IMR-90 (cell line): Measurements from ENCODE around the gene ITGA3. TPM values are rescaled to one million over a fixed set of nuclear protein-coding genes. Genes with fewer than 3 reads are reported as not detected.
A peak's percentile ranks its signal among the peaks of the same experiment; 100 is the strongest.

Experiments used
- ATAC-seq: fragments of 200-7000 bp; cut with Tn5 transposase; 2 replicates; pipeline ENCODE4 v1.9.1; 2020; ENCODE audit warnings: low read depth, mild to moderate bottlenecking, moderate library complexity
- BruUV-seq: library from RNA; stranded (reverse); fragments of 400-500 nt; replicated peaks from 2 replicates; lab custom pipeline; 2021; lab: Mats Ljungman, UMichigan
- CTCF ChIA-PET: fragments of 300-600 bp; formaldehyde crosslinking; extraction: SDS; loops from one replicate; lab custom pipeline; 2021; ENCODE audit warnings: antibody characterized with exemption; lab: Yijun Ruan, JAX
- POLR2A ChIA-PET: fragments of 300-600 bp; sonication (Branson Sonifier 250); formaldehyde crosslinking; loops from one replicate; lab custom pipeline; 2022; ENCODE audit warnings: antibody characterized with exemption; ENCODE audit not compliant: unreplicated experiment; lab: Charles Lee
- DNase-seq: peaks from one replicate; pipeline ENCODE4 v3.0.0; 2013
- H2AFZ ChIP-seq: replicated peaks from 2 replicates; pipeline ENCODE3; 2013; ENCODE audit warnings: low read length, mild to moderate bottlenecking; ENCODE audit not compliant: poor library complexity
- H2AK5ac ChIP-seq: 2 replicates; pipeline ENCODE4 v1.6.1; 2013; ENCODE audit warnings: low read depth, low read length, inconsistent platforms
- H2AK9ac ChIP-seq: replicated peaks from 2 replicates; pipeline ENCODE3; 2013; ENCODE audit warnings: mild to moderate bottlenecking, low read depth, low read length, moderate library complexity; ENCODE audit not compliant: poor library complexity
- H2BK120ac ChIP-seq: 2 replicates; pipeline ENCODE4 v1.6.1; 2013; ENCODE audit warnings: low read depth, low read length, inconsistent platforms
- H2BK15ac ChIP-seq: 3 replicates; pipeline ENCODE4 v1.6.1; 2013; ENCODE audit warnings: low read depth, low read length, inconsistent platforms
- H2BK20ac ChIP-seq: 2 replicates; pipeline ENCODE4 v1.6.1; 2013; ENCODE audit warnings: low read depth, mild to moderate bottlenecking, inconsistent platforms, low read length, moderate library complexity
- H2BK5ac ChIP-seq: 2 replicates; pipeline ENCODE4 v1.6.1; 2013; ENCODE audit warnings: mild to moderate bottlenecking, low read depth, low read length, inconsistent platforms; ENCODE audit not compliant: poor library complexity, severe bottlenecking
- H3K14ac ChIP-seq: replicated peaks from 2 replicates; pipeline ENCODE4 v1.6.1; 2013; ENCODE audit warnings: low read depth, low read length, inconsistent platforms
- H3K18ac ChIP-seq: 2 replicates; pipeline ENCODE4 v1.6.1; 2013; ENCODE audit warnings: low read depth, low read length, control low read depth
- H3K23ac ChIP-seq: 2 replicates; pipeline ENCODE4 v1.6.1; 2013; ENCODE audit warnings: low read depth, low read length, inconsistent platforms
- H3K27ac ChIP-seq: 2 replicates; pipeline ENCODE4 v1.5.1; 2013; ENCODE audit warnings: mild to moderate bottlenecking, control low read depth, low read length; ENCODE audit not compliant: insufficient read depth
- H3K27me3 ChIP-seq: 2 replicates; pipeline ENCODE4 v1.6.1; 2013; ENCODE audit warnings: low read length; ENCODE audit not compliant: control insufficient read depth, insufficient read depth
- H3K36me3 ChIP-seq: 2 replicates; pipeline ENCODE4 v1.6.1; 2013; ENCODE audit warnings: low read length, mixed read lengths; ENCODE audit not compliant: control insufficient read depth, insufficient read depth
- H3K4ac ChIP-seq: 2 replicates; pipeline ENCODE4 v1.6.1; 2013; ENCODE audit warnings: low read depth, low read length, inconsistent platforms
- H3K4me1 ChIP-seq: 2 replicates; pipeline ENCODE4 v1.6.1; 2013; ENCODE audit warnings: low read length, mixed read lengths; ENCODE audit not compliant: control insufficient read depth, insufficient read depth
- H3K4me2 ChIP-seq: 2 replicates; pipeline ENCODE4 v1.6.1; 2013; ENCODE audit warnings: low read depth, mild to moderate bottlenecking, control low read depth, low read length, moderate library complexity
- H3K4me3 ChIP-seq: 2 replicates; pipeline ENCODE4 v1.5.1; 2013; ENCODE audit warnings: low read depth, mild to moderate bottlenecking, control low read depth, low read length, moderate library complexity; ENCODE audit not compliant: insufficient read depth
- H3K56ac ChIP-seq: 2 replicates; pipeline ENCODE4 v1.6.1; 2013; ENCODE audit warnings: low read length, inconsistent platforms; ENCODE audit not compliant: insufficient read depth; ENCODE audit errors: extremely low read depth
- H3K79me1 ChIP-seq, 2 experiments: 2 replicates each; pipeline ENCODE4 v1.6.1; 2013; ENCODE audit warnings: low read length in 2 of 2, inconsistent platforms in 1 of 2, low read depth in 1 of 2
- H3K9ac ChIP-seq: 2 replicates; pipeline ENCODE4 v1.6.1; 2013; ENCODE audit warnings: low read depth, low read length, control low read depth
- H3K9me1 ChIP-seq: 2 replicates; pipeline ENCODE4 v1.6.1; 2013; ENCODE audit warnings: low read length, inconsistent platforms; ENCODE audit not compliant: insufficient read depth
- H3K9me3 ChIP-seq: 2 replicates; pipeline ENCODE4 v1.6.1; 2013; ENCODE audit warnings: low read length; ENCODE audit not compliant: control insufficient read depth, insufficient read depth
- H4K20me1 ChIP-seq: 2 replicates; pipeline ENCODE4 v1.6.1; 2013; ENCODE audit warnings: low read length, inconsistent platforms; ENCODE audit not compliant: insufficient read depth
- H4K5ac ChIP-seq: 2 replicates; pipeline ENCODE4 v1.6.1; 2013; ENCODE audit warnings: mild to moderate bottlenecking, low read depth, low read length, control low read depth
- H4K8ac ChIP-seq, 2 experiments: 2 replicates each; pipeline ENCODE4 v1.6.1; 2013; ENCODE audit warnings: low read depth in 2 of 2, low read length in 2 of 2, control low read depth in 1 of 2, inconsistent platforms in 1 of 2
- H4K91ac ChIP-seq: 2 replicates; pipeline ENCODE4 v1.6.1; 2013; ENCODE audit warnings: low read depth, low read length, inconsistent platforms; ENCODE audit not compliant: insufficient read depth
- CEBPB ChIP-seq: IDR thresholded peaks from 2 replicates; pipeline ENCODE4 v1.6.1; 2012; ENCODE audit warnings: low read depth, low read length, improper control_type of control experiment
- CHD1 ChIP-seq: IDR thresholded peaks from 2 replicates; pipeline ENCODE4 v1.6.1; 2012; ENCODE audit warnings: low read depth, low read length, improper control_type of control experiment
- FOS ChIP-seq: fragments of 150-350 bp; IDR thresholded peaks from 2 replicates; pipeline ENCODE4 v1.6.1; 2016; ENCODE audit warnings: low read depth, low read length
- MAFK ChIP-seq: IDR thresholded peaks from 2 replicates; pipeline ENCODE4 v1.6.1; 2012; ENCODE audit warnings: low read depth, low read length, improper control_type of control experiment
- MAZ ChIP-seq: IDR thresholded peaks from 2 replicates; pipeline ENCODE4 v1.6.1; 2012; ENCODE audit warnings: low read depth, mild to moderate bottlenecking, low read length, improper control_type of control experiment, moderate library complexity, borderline replicate concordance
- MXI1 ChIP-seq: IDR thresholded peaks from 2 replicates; pipeline ENCODE4 v1.6.1; 2012; ENCODE audit warnings: low read depth, mild to moderate bottlenecking, low read length, moderate library complexity, borderline replicate concordance
- NFE2L2 ChIP-seq: fragments of 150-350 bp; IDR thresholded peaks from 2 replicates; pipeline ENCODE4 v1.6.1; 2016; ENCODE audit warnings: low read depth, mild to moderate bottlenecking, low read length
- POLR2A ChIP-seq: IDR thresholded peaks from 2 replicates; pipeline ENCODE4 v1.6.1; 2012; ENCODE audit warnings: mild to moderate bottlenecking, low read depth, low read length
- RAD21 ChIP-seq: IDR thresholded peaks from 2 replicates; pipeline ENCODE4 v1.6.1; 2012; ENCODE audit warnings: low read length, improper control_type of control experiment
- RCOR1 ChIP-seq: IDR thresholded peaks from 2 replicates; pipeline ENCODE4 v1.6.1; 2012; ENCODE audit warnings: mild to moderate bottlenecking, low read length, improper control_type of control experiment; ENCODE audit not compliant: insufficient replicate concordance
- RFX5 ChIP-seq: IDR thresholded peaks from 2 replicates; pipeline ENCODE4 v1.8.0; 2012; ENCODE audit warnings: low read depth, mild to moderate bottlenecking, low read length, moderate library complexity
- SMC3 ChIP-seq: fragments of 150-350 bp; IDR thresholded peaks from 2 replicates; pipeline ENCODE4 v1.6.1; 2016; ENCODE audit warnings: low read depth, mild to moderate bottlenecking, antibody characterized with exemption, low read length, moderate library complexity
- WGBS, 2 experiments: methylation state at CpG; one replicate each; pipeline versions ENCODE4 v1.1.5 to v1.1.7; 2013; ENCODE audit warnings: missing lambda C conversion rate in 2 of 2; ENCODE audit not compliant: insufficient read length in 1 of 2; ENCODE audit errors: extremely low coverage in 2 of 2; 5-methylcytosine and 5-hydroxymethylcytosine counted together
- dilution Hi-C: fragments of 300-500 bp; cut with HindIII; formaldehyde crosslinking; loops from one replicate; pipeline ENCODE4 v1.14.3; 2018; ENCODE audit warnings: low sequenced_read_pairs; ENCODE audit not compliant: unreplicated experiment
- in situ Hi-C: fragments of 300-500 bp; cut with MboI; formaldehyde crosslinking; loops from 3 replicates; pipeline ENCODE4 v1.14.3; 2019; ENCODE audit warnings: low sequenced_read_pairs, inconsistent platforms, mixed read lengths
- intact Hi-C: fragments of 100-400 bp; cut with micrococcal nuclease; formaldehyde crosslinking; loops from 2 replicates; pipeline ENCODE4 v1.10.0; 2022
- polyA plus RNA-seq, 3 experiments: library from polyadenylated mRNA; depleted of rRNA; stranded (reverse); fragments of >200 nt; gene quantifications; 2 replicates each; pipeline ENCODE4 v1.2.3, GENCODE V29; 2012; ENCODE audit warnings: low replicate concordance in 1 of 3
- total RNA-seq: library from RNA; depleted of rRNA; stranded (reverse); fragments of >200 nt; gene quantifications from 2 replicates; pipeline ENCODE4 v1.2.3, GENCODE V29; 2012
- TF ChIP-seq, protein P1 (sequence below): conservative IDR thresholded peaks from 2 replicates; pipeline ENCODE4 v1.5.1; 2012; ENCODE audit warnings: mild to moderate bottlenecking, low read depth, low read length, improper control_type of control experiment
- TF ChIP-seq, protein P2 (sequence below): fragments of 150-350 bp; IDR thresholded peaks from 2 replicates; pipeline ENCODE4 v1.6.1; 2017; ENCODE audit warnings: mild to moderate bottlenecking, antibody characterized with exemption, low read length, low read depth
- TF ChIP-seq, protein P3 (sequence below): fragments of 150-350 bp; IDR thresholded peaks from 2 replicates; pipeline ENCODE4 v1.6.1; 2016; ENCODE audit warnings: low read depth, mild to moderate bottlenecking, low read length, moderate library complexity, borderline replicate concordance

Gene ITGA3
- total and polyA plus RNA-seq, 2 of the 4 experiments (the other 2 are of a cell fraction), result 78.0 to 202 TPM

DNA sequence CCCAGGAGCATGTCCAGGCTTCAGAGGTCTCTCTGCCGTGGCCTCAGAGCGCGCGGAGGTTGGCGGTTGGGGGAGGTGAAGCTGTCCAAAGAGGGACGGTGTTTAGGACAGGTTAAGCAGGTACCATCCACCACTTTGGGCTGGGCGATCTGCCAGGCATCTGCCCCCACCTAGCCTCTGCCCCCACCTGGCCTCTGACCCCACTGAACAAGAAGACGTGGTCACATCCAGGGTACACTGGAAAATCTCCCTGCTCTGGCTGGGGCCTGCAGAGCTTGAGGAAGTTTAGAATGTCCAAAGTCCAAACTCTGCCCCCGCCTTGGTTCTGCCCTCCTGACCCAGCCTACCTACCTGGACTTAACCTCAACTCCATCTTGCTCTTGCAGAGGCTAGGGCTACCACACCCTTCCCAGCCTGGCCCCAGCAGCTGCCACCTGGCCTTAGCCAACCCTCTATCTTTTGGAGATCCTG, 1.6 kb downstream of the ITGA3 start:
- H3K18ac ChIP-seq, result no peak overlapping the region
- dilution Hi-C loops (no loop called here), intact Hi-C loops (no loop called here), in situ Hi-C loops (no loop called here)
- peak overlapping the region; percentile 85 for H2AFZ ChIP-seq
- peaks cover 11% of the 10 kb centered on the region; the same call in 1 of the 2 replicates for H4K20me1 ChIP-seq
- H3K23ac ChIP-seq, result peak overlapping the region; percentile 91; the same call in 1 of the 2 replicates
- 0 out of 2 replicates have a peak overlapping the region, but pooled peaks have one; percentile 63 for H2BK20ac ChIP-seq
- peaks cover 3 to 80% of the 10 kb centered on the region in 2 experiments; a peak in 2 of 4 replicates for H3K79me1 ChIP-seq
- peak overlapping the region; percentile 41; the same call in 2 of the 3 replicates for H2BK15ac ChIP-seq
- peak overlapping the region; percentile 76 for H2BK120ac ChIP-seq
- no peaks in the 10 kb centered on the region for H3K9me3 ChIP-seq
- H3K4me2 ChIP-seq, result peak overlapping the region; percentile 79
- 83% methylated on average over 2 of the region's 9 CpGs; no CpG with 5 or more reads in 1 of the 2 experiments for WGBS, 2 experiments
- H3K27me3 ChIP-seq, result no peaks in the 10 kb centered on the region
- ChIA-PET CTCF (interaction anchor here (0.8 to 3.1 kb wide), 3 partner anchors 29 to 31 kb away, joined by 3 to 11 read pairs (median 3); no protein-coding TSS in a partner anchor), POLR2A (interaction anchor here (1.3 kb wide), 1 partner anchor 30 kb away, joined by 5 read pairs; no protein-coding TSS in a partner anchor)
- H3K9ac ChIP-seq, result peak overlapping the region; percentile 59; the same call in 1 of the 2 replicates
- H3K9me1 ChIP-seq, result peaks cover 48% of the 10 kb centered on the region
- ATAC-seq (no peak), DNase-seq (no peak)
- no peak overlapping the region for H3K56ac ChIP-seq
- H3K14ac ChIP-seq, result peak overlapping the region; percentile 77
- BruUV-seq, result no TSS peak
- H4K8ac ChIP-seq, result peak overlapping the region; percentile 2 to 16; a peak in 2 of 4 replicates
- peak overlapping the region; percentile 93; the same call in 1 of the 2 replicates for H3K4me3 ChIP-seq
- H4K91ac ChIP-seq, result peak overlapping the region; percentile 51
- H3K27ac ChIP-seq, result peak overlapping the region; percentile 57
- peaks cover 54% of the 10 kb centered on the region for H3K4me1 ChIP-seq
- H3K36me3 ChIP-seq, result no peaks in the 10 kb centered on the region
- peak overlapping the region; percentile 87 for H2AK5ac ChIP-seq
- H3K4ac ChIP-seq, result peak overlapping the region; percentile 86
- no peak overlapping the region for H4K5ac ChIP-seq
- peak overlapping the region; percentile 95 for H2AK9ac ChIP-seq
- peak overlapping the region; percentile 79 for H2BK5ac ChIP-seq
- TF ChIP-seq MXI1 (no peak), SMC3 (no peak), FOS (no peak), CHD1 (no peak), RAD21 (no peak), CEBPB (no peak), MAFK (no peak), NFE2L2 (no peak), MAZ (no peak), POLR2A (no peak), RCOR1 (no peak), RFX5 (no peak)
- TF ChIP-seq, protein P1, sequence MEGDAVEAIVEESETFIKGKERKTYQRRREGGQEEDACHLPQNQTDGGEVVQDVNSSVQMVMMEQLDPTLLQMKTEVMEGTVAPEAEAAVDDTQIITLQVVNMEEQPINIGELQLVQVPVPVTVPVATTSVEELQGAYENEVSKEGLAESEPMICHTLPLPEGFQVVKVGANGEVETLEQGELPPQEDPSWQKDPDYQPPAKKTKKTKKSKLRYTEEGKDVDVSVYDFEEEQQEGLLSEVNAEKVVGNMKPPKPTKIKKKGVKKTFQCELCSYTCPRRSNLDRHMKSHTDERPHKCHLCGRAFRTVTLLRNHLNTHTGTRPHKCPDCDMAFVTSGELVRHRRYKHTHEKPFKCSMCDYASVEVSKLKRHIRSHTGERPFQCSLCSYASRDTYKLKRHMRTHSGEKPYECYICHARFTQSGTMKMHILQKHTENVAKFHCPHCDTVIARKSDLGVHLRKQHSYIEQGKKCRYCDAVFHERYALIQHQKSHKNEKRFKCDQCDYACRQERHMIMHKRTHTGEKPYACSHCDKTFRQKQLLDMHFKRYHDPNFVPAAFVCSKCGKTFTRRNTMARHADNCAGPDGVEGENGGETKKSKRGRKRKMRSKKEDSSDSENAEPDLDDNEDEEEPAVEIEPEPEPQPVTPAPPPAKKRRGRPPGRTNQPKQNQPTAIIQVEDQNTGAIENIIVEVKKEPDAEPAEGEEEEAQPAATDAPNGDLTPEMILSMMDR, result no peak
- TF ChIP-seq, protein P2, sequence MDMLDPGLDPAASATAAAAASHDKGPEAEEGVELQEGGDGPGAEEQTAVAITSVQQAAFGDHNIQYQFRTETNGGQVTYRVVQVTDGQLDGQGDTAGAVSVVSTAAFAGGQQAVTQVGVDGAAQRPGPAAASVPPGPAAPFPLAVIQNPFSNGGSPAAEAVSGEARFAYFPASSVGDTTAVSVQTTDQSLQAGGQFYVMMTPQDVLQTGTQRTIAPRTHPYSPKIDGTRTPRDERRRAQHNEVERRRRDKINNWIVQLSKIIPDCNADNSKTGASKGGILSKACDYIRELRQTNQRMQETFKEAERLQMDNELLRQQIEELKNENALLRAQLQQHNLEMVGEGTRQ, result no peak
- TF ChIP-seq, protein P3, sequence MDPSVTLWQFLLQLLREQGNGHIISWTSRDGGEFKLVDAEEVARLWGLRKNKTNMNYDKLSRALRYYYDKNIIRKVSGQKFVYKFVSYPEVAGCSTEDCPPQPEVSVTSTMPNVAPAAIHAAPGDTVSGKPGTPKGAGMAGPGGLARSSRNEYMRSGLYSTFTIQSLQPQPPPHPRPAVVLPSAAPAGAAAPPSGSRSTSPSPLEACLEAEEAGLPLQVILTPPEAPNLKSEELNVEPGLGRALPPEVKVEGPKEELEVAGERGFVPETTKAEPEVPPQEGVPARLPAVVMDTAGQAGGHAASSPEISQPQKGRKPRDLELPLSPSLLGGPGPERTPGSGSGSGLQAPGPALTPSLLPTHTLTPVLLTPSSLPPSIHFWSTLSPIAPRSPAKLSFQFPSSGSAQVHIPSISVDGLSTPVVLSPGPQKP, result no peak
